HAP-1 (cell line): ENCODE results near the gene CRYBA2.

Experiments used
- DNase-seq, 2 experiments: peaks; one replicate each; pipeline ENCODE4 v3.0.0-alpha.2; 2016 to 2020; ENCODE audit warnings: low spot score in 2 of 2
- H3K27me3 ChIP-seq: fragments of 250-450 bp; sonication (Bioruptor Pico); 2 replicates; pipeline ENCODE4 v1.5.1; 2020; ENCODE audit warnings: low read depth, mild to moderate bottlenecking, moderate library complexity
- H3K36me3 ChIP-seq: fragments of 250-450 bp; sonication (Bioruptor Pico); replicated peaks from 2 replicates; pipeline ENCODE4 v1.5.1; 2020; ENCODE audit warnings: mild to moderate bottlenecking
- H3K4me1 ChIP-seq: fragments of 250-450 bp; sonication (Bioruptor Pico); 2 replicates; pipeline ENCODE4 v1.5.1; 2020; ENCODE audit warnings: mild to moderate bottlenecking
- H3K4me3 ChIP-seq: fragments of 250-450 bp; sonication (Bioruptor Pico); 2 replicates; pipeline ENCODE4 v1.5.1; 2020; ENCODE audit warnings: mild to moderate bottlenecking, moderate library complexity
- H3K9me3 ChIP-seq: fragments of 250-450 bp; sonication (Bioruptor Pico); 2 replicates; pipeline ENCODE4 v1.5.1; 2020; ENCODE audit warnings: mild to moderate bottlenecking, moderate library complexity
- in situ Hi-C: fragments of 300-500 bp; cut with MboI; formaldehyde crosslinking; loops from 3 replicates; pipeline ENCODE4 v1.14.3; 2020; ENCODE audit warnings: low sequenced_read_pairs, inconsistent platforms, mixed read lengths

Gene CRYBA2

GRCh38 chr2:219018726-219019125, 25.5 kb upstream of the CRYBA2 start:
- Histone ChIP-seq H3K4me1 (no peaks in the 10 kb centered on the region), H3K4me3 (no peak overlapping the region), H3K9me3 (no peaks in the 10 kb centered on the region), H3K36me3 (no peaks in the 10 kb centered on the region), H3K27me3 (peaks cover 3% of the 10 kb centered on the region; the same call in 1 of the 2 replicates)
- in situ Hi-C loops: no loop called here
- DNase-seq: no peak

GRCh38 chr2:219018286-219018685, 25.1 kb upstream of the CRYBA2 start:
- no peaks in the 10 kb centered on the region for H3K4me1 ChIP-seq
- no peak overlapping the region for H3K4me3 ChIP-seq
- DNase-seq: no peak
- in situ Hi-C loops: no loop called here
- no peaks in the 10 kb centered on the region for H3K9me3 ChIP-seq
- H3K36me3 ChIP-seq: no peaks in the 10 kb centered on the region
- H3K27me3 ChIP-seq: peaks cover 3% of the 10 kb centered on the region; the same call in 1 of the 2 replicates

GRCh38 chr2:219017201-219017931, 24.1 kb upstream of the CRYBA2 start:
- Histone ChIP-seq H3K4me1 (no peaks in the 10 kb centered on the region), H3K36me3 (no peaks in the 10 kb centered on the region), H3K27me3 (peaks cover 3% of the 10 kb centered on the region; the same call in 1 of the 2 replicates), H3K9me3 (no peaks in the 10 kb centered on the region), H3K4me3 (no peak overlapping the region)
- in situ Hi-C loops: no loop called here
- no peak for DNase-seq

GRCh38 chr2:219016721-219017120, 23.5 kb upstream of the CRYBA2 start:
- in situ Hi-C loops: no loop called here
- DNase-seq: no peak
- Histone ChIP-seq H3K4me3 (no peak overlapping the region), H3K9me3 (no peaks in the 10 kb centered on the region), H3K4me1 (no peaks in the 10 kb centered on the region), H3K36me3 (no peaks in the 10 kb centered on the region), H3K27me3 (peaks cover 3% of the 10 kb centered on the region; the same call in 1 of the 2 replicates)

GRCh38 chr2:219010873-219011272, 17.7 kb upstream of the CRYBA2 start:
- in situ Hi-C loops: no loop called here
- no peaks in the 10 kb centered on the region for H3K27me3 ChIP-seq

GRCh38 chr2:219010162-219010756, 17.0 kb upstream of the CRYBA2 start:
- H3K36me3 ChIP-seq: no peaks in the 10 kb centered on the region
- H3K27me3 ChIP-seq: no peaks in the 10 kb centered on the region
- H3K4me1 ChIP-seq: no peaks in the 10 kb centered on the region
- in situ Hi-C loops: no loop called here
- no peaks in the 10 kb centered on the region for H3K9me3 ChIP-seq
- H3K4me3 ChIP-seq: no peak overlapping the region
- DNase-seq: peak in 1 of 2 experiments; percentile 31

More at GRCh38 chr2:219010873-219011272, 17.7 kb upstream of the CRYBA2 start:
- H3K4me3 ChIP-seq: no peak overlapping the region
- no peaks in the 10 kb centered on the region for H3K36me3 ChIP-seq
- no peaks in the 10 kb centered on the region for H3K4me1 ChIP-seq
- no peaks in the 10 kb centered on the region for H3K9me3 ChIP-seq
- no peak for DNase-seq

- H3K36me3 ChIP-seq: no peaks in the 10 kb centered on the region
- no peak overlapping the region for H3K4me3 ChIP-seq
- H3K27me3 ChIP-seq: no peaks in the 10 kb centered on the region
- no peaks in the 10 kb centered on the region for H3K4me1 ChIP-seq
- DNase-seq: no peak
- no peaks in the 10 kb centered on the region for H3K9me3 ChIP-seq
- in situ Hi-C loops: no loop called here
Observed at GRCh38 chr2:219009294-219009693, 16.1 kb upstream of the CRYBA2 start.

- in situ Hi-C loops: no loop called here
- no peak for DNase-seq
- H3K36me3 ChIP-seq: no peaks in the 10 kb centered on the region
- H3K27me3 ChIP-seq: peaks cover 22% of the 10 kb centered on the region
- H3K4me1 ChIP-seq: no peaks in the 10 kb centered on the region
- H3K9me3 ChIP-seq: no peaks in the 10 kb centered on the region
- no peak overlapping the region for H3K4me3 ChIP-seq
Observed at GRCh38 chr2:219003979-219004378, 10.8 kb upstream of the CRYBA2 start.

GRCh38 chr2:219003267-219003634, 10.0 kb upstream of the CRYBA2 start:
- peaks cover 22% of the 10 kb centered on the region for H3K27me3 ChIP-seq
- in situ Hi-C loops: no loop called here
- no peaks in the 10 kb centered on the region for H3K9me3 ChIP-seq
- H3K36me3 ChIP-seq: no peaks in the 10 kb centered on the region
- no peak overlapping the region for H3K4me3 ChIP-seq
- DNase-seq: no peak
- H3K4me1 ChIP-seq: no peaks in the 10 kb centered on the region

GRCh38 chr2:219002395-219003266, 9.4 kb upstream of the CRYBA2 start:
- in situ Hi-C loops: no loop called here
- peaks cover 22% of the 10 kb centered on the region for H3K27me3 ChIP-seq
- no peak overlapping the region for H3K4me3 ChIP-seq
- peak in 1 of 2 experiments; percentile 43 for DNase-seq
- no peaks in the 10 kb centered on the region for H3K36me3 ChIP-seq
- H3K4me1 ChIP-seq: no peaks in the 10 kb centered on the region
- H3K9me3 ChIP-seq: no peaks in the 10 kb centered on the region

- Histone ChIP-seq H3K36me3 (no peaks in the 10 kb centered on the region), H3K9me3 (no peaks in the 10 kb centered on the region), H3K27me3 (peaks cover 22% of the 10 kb centered on the region), H3K4me1 (no peaks in the 10 kb centered on the region), H3K4me3 (no peak overlapping the region)
- in situ Hi-C loops: no loop called here
- DNase-seq: no peak
Observed at GRCh38 chr2:219001577-219002394, 8.6 kb upstream of the CRYBA2 start.

GRCh38 chr2:219001100-219001576, 7.9 kb upstream of the CRYBA2 start:
- H3K4me3 ChIP-seq: no peak overlapping the region
- in situ Hi-C loops: no loop called here
- no peaks in the 10 kb centered on the region for H3K36me3 ChIP-seq
- DNase-seq: no peak
- H3K27me3 ChIP-seq: peaks cover 22% of the 10 kb centered on the region
- H3K9me3 ChIP-seq: no peaks in the 10 kb centered on the region
- no peaks in the 10 kb centered on the region for H3K4me1 ChIP-seq

- Histone ChIP-seq H3K4me1 (no peaks in the 10 kb centered on the region), H3K36me3 (no peaks in the 10 kb centered on the region), H3K4me3 (no peak overlapping the region), H3K27me3 (peaks cover 22% of the 10 kb centered on the region), H3K9me3 (no peaks in the 10 kb centered on the region)
- no peak for DNase-seq
- in situ Hi-C loops: no loop called here
Observed at GRCh38 chr2:219000569-219000960, 7.3 kb upstream of the CRYBA2 start.
